HEK293T (cell line): ENCODE results near the gene FUT7.

Experiments used
- CTCF ChIA-PET: fragments of 350-600 bp; formaldehyde crosslinking; extraction: SDS; loops from one replicate; lab custom pipeline; 2021; ENCODE audit warnings: antibody characterized with exemption, inconsistent platforms; lab: Yijun Ruan, JAX
- POLR2A ChIA-PET: fragments of 350-600 bp; formaldehyde crosslinking; extraction: SDS; loops from one replicate; lab custom pipeline; 2020; ENCODE audit warnings: antibody characterized with exemption, inconsistent platforms; lab: Yijun Ruan, JAX
- DNase-seq: peaks from one replicate; pipeline ENCODE4 v3.0.0; 2012; ENCODE audit warnings: mixed read lengths; ENCODE audit errors: extremely low spot score
- ARNT ChIP-seq: fragments of 450-650 bp; IDR thresholded peaks from 2 replicates; pipeline ENCODE4 v1.6.1; 2017; ENCODE audit warnings: mild to moderate bottlenecking
- BHLHE40 ChIP-seq: fragments of 450-650 bp; IDR thresholded peaks from 2 replicates; pipeline ENCODE4 v1.6.1; 2016; ENCODE audit warnings: mild to moderate bottlenecking, moderate library complexity, borderline replicate concordance
- CTBP1 ChIP-seq: fragments of 450-650 bp; IDR thresholded peaks from 2 replicates; pipeline ENCODE4 v1.6.1; 2016; ENCODE audit warnings: borderline replicate concordance
- ELF4 ChIP-seq: fragments of 450-650 bp; IDR thresholded peaks from 2 replicates; pipeline ENCODE4 v1.6.1; 2017; ENCODE audit warnings: antibody characterized with exemption
- FOXA1 ChIP-seq: fragments of 450-650 bp; IDR thresholded peaks from 2 replicates; pipeline ENCODE4 v1.6.1; 2016; ENCODE audit warnings: mild to moderate bottlenecking
- FOXK2 ChIP-seq: fragments of 450-650 bp; IDR thresholded peaks from 2 replicates; pipeline ENCODE4 v1.6.1; 2016; ENCODE audit warnings: mild to moderate bottlenecking
- FOXM1 ChIP-seq: fragments of 450-650 bp; IDR thresholded peaks from 2 replicates; pipeline ENCODE4 v1.6.1; 2017; ENCODE audit warnings: mild to moderate bottlenecking, borderline replicate concordance
- HDGF ChIP-seq: fragments of 450-650 bp; IDR thresholded peaks from 2 replicates; pipeline ENCODE4 v1.6.1; 2017; ENCODE audit warnings: antibody characterized with exemption, borderline replicate concordance
- L3MBTL2 ChIP-seq: fragments of 450-650 bp; conservative IDR thresholded peaks from 2 replicates; pipeline ENCODE4 v1.6.1; 2016; ENCODE audit warnings: mild to moderate bottlenecking
- LEF1 ChIP-seq: fragments of 450-650 bp; IDR thresholded peaks from 2 replicates; pipeline ENCODE4 v1.6.1; 2017; ENCODE audit warnings: mild to moderate bottlenecking, borderline replicate concordance
- NFRKB ChIP-seq: fragments of 450-650 bp; IDR thresholded peaks from 2 replicates; pipeline ENCODE4 v1.6.1; 2016; ENCODE audit warnings: mild to moderate bottlenecking, moderate library complexity
- PKNOX1 ChIP-seq: fragments of 450-650 bp; IDR thresholded peaks from 2 replicates; pipeline ENCODE4 v1.6.1; 2016
- SP1 ChIP-seq: fragments of 450-650 bp; IDR thresholded peaks from 2 replicates; pipeline ENCODE4 v1.6.1; 2017
- SUZ12 ChIP-seq: fragments of 450-650 bp; IDR thresholded peaks from 2 replicates; pipeline ENCODE4 v1.6.1; 2016; ENCODE audit warnings: mild to moderate bottlenecking
- TARDBP ChIP-seq: fragments of 450-650 bp; IDR thresholded peaks from 2 replicates; pipeline ENCODE4 v1.6.1; 2016
- ZNF384 ChIP-seq: fragments of 450-650 bp; IDR thresholded peaks from 2 replicates; pipeline ENCODE4 v1.6.1; 2016

The FUT7 gene

DNA sequence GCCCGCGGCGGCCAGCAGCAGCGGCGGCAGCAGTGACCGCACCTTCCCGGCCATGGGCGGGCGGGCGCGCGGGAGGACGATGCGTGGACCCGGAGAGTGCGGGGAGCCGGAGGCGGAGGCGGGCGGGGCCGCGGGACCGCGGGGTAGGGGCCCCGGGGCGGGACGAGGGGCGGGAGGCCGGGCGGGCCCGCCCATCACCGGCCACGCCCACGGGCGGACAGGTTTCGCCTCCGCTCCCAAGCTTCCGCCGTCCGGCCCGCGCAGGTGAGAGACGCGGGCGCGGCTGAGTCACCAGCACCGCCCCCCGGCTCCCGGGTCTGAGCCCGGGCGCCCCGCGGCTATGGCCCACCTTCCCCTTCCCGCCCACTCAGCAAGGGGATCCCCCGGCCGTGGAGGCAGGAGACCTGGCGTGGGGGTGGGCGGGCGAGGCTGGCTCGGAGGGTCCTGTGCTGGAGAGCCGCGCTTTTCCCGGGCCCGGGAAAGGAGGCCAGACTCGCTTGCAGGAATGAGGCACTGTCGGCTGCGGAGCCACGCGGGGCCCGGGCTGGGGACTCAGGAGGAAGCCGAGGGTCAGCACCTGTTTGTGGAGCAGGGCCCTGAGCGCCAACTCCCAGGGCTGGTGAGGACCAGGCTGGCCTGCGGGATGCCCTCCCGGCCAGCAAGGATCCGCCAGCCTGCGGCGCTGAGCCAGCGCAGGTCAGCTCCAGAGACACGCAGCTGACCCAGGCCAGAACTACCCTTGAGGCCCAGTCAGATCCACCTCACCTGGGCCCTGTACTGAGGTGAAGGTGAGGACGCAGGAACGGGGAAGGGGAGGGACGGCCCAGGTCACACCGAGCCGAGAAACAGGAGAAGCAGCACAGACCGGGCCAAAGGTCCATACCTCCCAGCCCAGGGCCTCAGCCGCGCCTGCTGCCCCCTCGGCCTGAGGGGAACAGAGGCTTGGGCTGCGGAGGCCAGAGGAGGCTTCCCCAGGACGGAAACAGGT lies 22.4 kb upstream of the FUT7 start, which contains the start of gene ENTPD2:
ENTPD2 (minus strand) TSS at position 118 of the 988 bp plus-strand sequence; CDS start at position 54, 64 bp downstream.
- ChIA-PET CTCF (no interaction called here), POLR2A (no interaction called here)
- peak; percentile 56 for DNase-seq
- TF ChIP-seq FOXA1 (no peak), FOXK2 (no peak), CTBP1 (no peak), LEF1 (no peak), FOXM1 (no peak), TARDBP (no peak), ELF4 (no peak), NFRKB (no peak), BHLHE40 (no peak), L3MBTL2 (no peak), SUZ12 (no peak), PKNOX1 (no peak), ARNT (no peak), ZNF384 (no peak), HDGF (no peak), SP1 (no peak)

- TF ChIP-seq CTBP1 (no peak), PKNOX1 (no peak), TARDBP (no peak), ARNT (no peak), LEF1 (no peak), HDGF (no peak), FOXK2 (no peak)
- POLR2A ChIA-PET: interaction anchor here (0.6 to 1.2 kb wide), 3 partner anchors 17 to 76 kb away, joined by 3 read pairs; partner anchors contain the start of genes MAN1B1 and SAPCD2
- DNase-seq: no peak
- CTCF ChIA-PET: interaction anchor here (1.1 to 1.3 kb wide), 3 partner anchors 14 to 24 kb away, joined by 3 to 4 read pairs (median 4); no protein-coding TSS in a partner anchor
Measured at GRCh38 chr9:137052998-137053943, 21.4 kb upstream of the FUT7 start.

GRCh38 chr9:137052293-137052692 lies 20.4 kb upstream of the FUT7 start:
- DNase-seq: no peak
- no peak for TF ChIP-seq NFRKB
- no peak for TF ChIP-seq LEF1
- TF ChIP-seq TARDBP: no peak
- TF ChIP-seq FOXA1: no peak
- no peak for TF ChIP-seq FOXM1
- no peak for TF ChIP-seq HDGF
- TF ChIP-seq SUZ12: no peak
- TF ChIP-seq BHLHE40: no peak
- TF ChIP-seq SP1: no peak
- no peak for TF ChIP-seq PKNOX1
- no peak for TF ChIP-seq ARNT
- ChIA-PET CTCF (interaction anchor here (1.1 to 1.3 kb wide), 3 partner anchors 15 to 23 kb away, joined by 3 to 4 read pairs (median 4); no protein-coding TSS in a partner anchor), POLR2A (interaction anchor here (0.6 to 1.2 kb wide), 3 partner anchors 18 to 77 kb away, joined by 3 read pairs; partner anchors contain the start of genes MAN1B1 and SAPCD2)

DNA sequence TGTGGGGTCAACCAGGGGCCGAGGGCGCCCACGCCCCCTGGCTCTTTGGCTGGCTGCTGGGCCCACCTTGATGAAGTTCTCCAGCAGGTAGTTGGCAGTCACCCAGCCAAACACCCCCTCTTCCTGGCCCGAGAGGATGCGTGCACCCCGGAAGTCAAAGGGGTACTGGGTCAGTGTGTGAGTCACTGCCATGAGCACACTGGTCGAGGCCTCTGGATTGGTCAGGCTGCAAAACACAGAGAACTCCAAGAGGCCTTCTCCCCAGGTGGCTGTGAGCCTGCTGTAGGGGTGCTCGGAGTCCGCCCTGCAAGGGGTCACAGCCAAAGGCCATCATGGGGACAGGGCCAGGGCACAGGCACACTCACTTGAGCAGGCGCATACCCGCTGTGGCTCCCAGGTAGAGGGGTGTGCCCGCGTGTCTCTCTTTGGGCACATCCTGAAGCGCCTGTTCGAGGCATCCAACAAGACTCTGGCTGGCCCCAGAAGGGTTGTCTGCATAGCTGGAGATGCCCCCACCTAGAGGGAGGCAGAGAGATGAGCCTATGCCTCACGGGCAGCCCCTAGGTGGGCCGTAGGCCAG lies 19.3 kb upstream of the FUT7 start:
- POLR2A ChIA-PET: no interaction called here
- TF ChIP-seq NFRKB (no peak), ELF4 (no peak), CTBP1 (no peak), ZNF384 (no peak), TARDBP (no peak), BHLHE40 (no peak), LEF1 (no peak), FOXK2 (no peak), PKNOX1 (no peak), ARNT (no peak), SP1 (no peak), FOXM1 (no peak), L3MBTL2 (no peak), HDGF (no peak), FOXA1 (no peak), SUZ12 (no peak)
- DNase-seq: no peak
- CTCF ChIA-PET: no interaction called here
